Muscle of back (tissue), 10 donors: Measurements from ENCODE around the gene HOXB6. TPM values are rescaled to one million over a fixed set of nuclear protein-coding genes. Genes with fewer than 3 reads are reported as not detected.

Source experiments
- polyA plus RNA-seq, 10 donors: library from polyadenylated mRNA; unstranded; fragments of 120-200 nt; gene quantifications; one replicate each; pipeline ENCODE4 v1.2.1, GENCODE V29; 2013; ENCODE audit not compliant: insufficient read length in 10 of 10

HOXB6 gene
- polyA plus RNA-seq, 10 donors = 1.6 to 7.2 (median 2.8) TPM

Other genes starting within 250 kb of the HOXB6 start
- gene SKAP1, start 174.8 kb downstream of the HOXB6 start, polyA plus RNA-seq = 1 to 10 TPM in 2 of 10 donors, under 1 TPM in 6, not detected in 2; 0.34 to 5.4 (median 0.46) TPM
- gene HOXB1, start 74.0 kb downstream of the HOXB6 start, polyA plus RNA-seq = not detected
- gene HOXB2, start 59.9 kb downstream of the HOXB6 start, polyA plus RNA-seq = 10 to 100 TPM; 11.4 to 25.5 (median 15.0) TPM
- 10 to 100 TPM in 2 of 10 donors, 1 to 10 TPM in 8; 1.1 to 10.7 (median 6.1) TPM for gene HOXB4, start 26.6 kb downstream of the HOXB6 start, polyA plus RNA-seq
- gene HOXB3, start 14.7 kb downstream of the HOXB6 start, polyA plus RNA-seq = 10 to 100 TPM; 10.4 to 39.0 (median 24.4) TPM
- gene HOXB5, start 11.2 kb downstream of the HOXB6 start, polyA plus RNA-seq = 1 to 10 TPM in 8 of 10 donors, under 1 TPM in 2; 0.60 to 7.2 (median 3.0) TPM
- gene HOXB7, start 6.0 kb upstream of the HOXB6 start, polyA plus RNA-seq = 10 to 100 TPM in 1 of 10 donors, 1 to 10 TPM in 9; 3.9 to 10.1 (median 6.8) TPM
- gene HOXB8, start 10.3 kb upstream of the HOXB6 start, polyA plus RNA-seq = 1 to 10 TPM in 3 of 10 donors, under 1 TPM in 7; 0.29 to 2.9 (median 0.70) TPM
- 1 to 10 TPM in 1 of 10 donors, under 1 TPM in 9; 0.09 to 1.3 (median 0.43) TPM for gene HOXB9, start 21.4 kb upstream of the HOXB6 start, polyA plus RNA-seq
- gene PRAC1, start 117.5 kb upstream of the HOXB6 start, polyA plus RNA-seq = not detected
- gene PRAC2, start 118.2 kb upstream of the HOXB6 start, polyA plus RNA-seq = not detected
- gene HOXB13, start 123.8 kb upstream of the HOXB6 start, polyA plus RNA-seq = under 1 TPM in 1 of 10 donors, not detected in 9; 0.04 TPM
- gene TTLL6, start 212.2 kb upstream of the HOXB6 start, polyA plus RNA-seq = under 1 TPM in 1 of 10 donors, not detected in 9; 0.22 TPM
- 10 to 100 TPM; 41.0 to 57.4 (median 50.7) TPM for gene CALCOCO2, start 226.0 kb upstream of the HOXB6 start, polyA plus RNA-seq